Heart left ventricle (tissue), 13 donors: ENCODE measurements around the gene OPRD1.

Experiments used
- POLR2A ChIP-seq, 2 donors: fragments of 450-650 bp; IDR thresholded peaks; one replicate each; pipeline ENCODE4 v1.6.1; 2017; ENCODE audit warnings: antibody characterized with exemption in 2 of 2, mild to moderate bottlenecking in 2 of 2, moderate library complexity in 2 of 2
- TF ChIP-seq, protein P1 (sequence below), 12 donors: fragments of 200-600 bp; sonication (generic) in 4 of 12; IDR thresholded peaks; one replicate each; pipeline versions ENCODE4 v1.5.0 to v1.8.0; 2018 to 2022; ENCODE audit warnings: antibody characterized with exemption in 12 of 12, mild to moderate bottlenecking in 5 of 12
- donor health status: ischemic (EF 13 %, LVEDD 7.1; RV severe dilation, severe dysfunction).
- donor health status: DM: no; HTN: yes; CAD: no.
- donor health status: DM: no; HTN: no; CAD: no.
- donor health status: ischemic (EF 25% LVEDD 6.9; RV normal size, moderate dysfunction).
- donor health status: ischemic (EF 25% LVEDD 5.7; RV mildly dilated, moderate dysfunction).
- donor health status: ischemic (EF 35%, LVEDD 5.7; RV mildly dilated, moderate dysfunction).
- donor health status: nonischemic (EF 11% LVEDD 7.7; RV severe dilation, severe dysfunction).
- donor health status: DM: yes; HTN: yes; CAD: no.
- donor health status: PGD.
- donor health status: ischemic (EF 29% LVEDD 5.4; RV normal size, mild dysfunction).
- donor health status: nonischemic (EF 23%, LVEDD 6.1; RV moderate dilation, normal function).

DNA sequence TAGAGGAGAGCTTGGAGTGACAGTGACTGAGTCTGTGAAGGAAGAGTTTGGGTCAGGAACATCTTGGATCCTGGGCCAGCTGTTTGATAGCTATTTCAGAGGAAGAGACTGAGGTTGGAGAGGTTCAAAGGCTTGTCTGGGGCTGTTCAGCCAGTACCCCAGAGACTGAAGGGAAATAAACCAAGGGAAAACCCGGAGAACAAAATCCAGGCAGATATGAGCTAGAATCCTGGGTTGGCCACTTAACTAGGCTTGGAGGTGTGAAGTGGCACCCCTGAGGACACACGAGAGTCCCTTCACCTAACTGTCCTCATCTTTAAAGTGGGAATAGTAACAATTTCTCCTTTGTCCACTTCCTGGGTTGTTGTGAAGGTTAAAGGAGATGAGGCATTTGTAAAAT, 79.3 kb downstream of the OPRD1 start:
- TF ChIP-seq, protein P1, sequence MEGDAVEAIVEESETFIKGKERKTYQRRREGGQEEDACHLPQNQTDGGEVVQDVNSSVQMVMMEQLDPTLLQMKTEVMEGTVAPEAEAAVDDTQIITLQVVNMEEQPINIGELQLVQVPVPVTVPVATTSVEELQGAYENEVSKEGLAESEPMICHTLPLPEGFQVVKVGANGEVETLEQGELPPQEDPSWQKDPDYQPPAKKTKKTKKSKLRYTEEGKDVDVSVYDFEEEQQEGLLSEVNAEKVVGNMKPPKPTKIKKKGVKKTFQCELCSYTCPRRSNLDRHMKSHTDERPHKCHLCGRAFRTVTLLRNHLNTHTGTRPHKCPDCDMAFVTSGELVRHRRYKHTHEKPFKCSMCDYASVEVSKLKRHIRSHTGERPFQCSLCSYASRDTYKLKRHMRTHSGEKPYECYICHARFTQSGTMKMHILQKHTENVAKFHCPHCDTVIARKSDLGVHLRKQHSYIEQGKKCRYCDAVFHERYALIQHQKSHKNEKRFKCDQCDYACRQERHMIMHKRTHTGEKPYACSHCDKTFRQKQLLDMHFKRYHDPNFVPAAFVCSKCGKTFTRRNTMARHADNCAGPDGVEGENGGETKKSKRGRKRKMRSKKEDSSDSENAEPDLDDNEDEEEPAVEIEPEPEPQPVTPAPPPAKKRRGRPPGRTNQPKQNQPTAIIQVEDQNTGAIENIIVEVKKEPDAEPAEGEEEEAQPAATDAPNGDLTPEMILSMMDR (IDR thresholded peaks at IDR 0.05): no peak
- no peak for TF ChIP-seq POLR2A (IDR thresholded peaks at IDR 0.05)
